ENCODE data around the gene OR2V2.

Gene OR2V2

GRCh38 chr5:181130832-181131496 is 16.4 kb upstream of the OR2V2 start, which contains the start of gene OR2V1:
OR2V1 (minus strand) TSS chr5:181131169; CDS start chr5:181125304, 5,865 bp downstream.
- TF ChIP-seq CTCF (conservative IDR thresholded peaks at IDR 0.05; ENCODE audit: low read length), result no peak
- no peak within 1 kb of the TSS for H3K4me3 ChIP-seq (ENCODE audit: low read length)
- DNase-seq (ENCODE audit: low read depth), result no peak

- no peak for TF ChIP-seq CTCF (conservative IDR thresholded peaks at IDR 0.05; ENCODE audit: low read length)
Observed at GRCh38 chr5:181131514-181131913, 15.9 kb upstream of the OR2V2 start.

GRCh38 chr5:181133083-181133482 is 14.3 kb upstream of the OR2V2 start:
- no peak for TF ChIP-seq CTCF (conservative IDR thresholded peaks at IDR 0.05; ENCODE audit: low read length)
- no peak overlapping the region for H3K4me3 ChIP-seq (ENCODE audit: low read length)
- no peak for DNase-seq (ENCODE audit: low read depth)

More at GRCh38 chr5:181131514-181131913, 15.9 kb upstream of the OR2V2 start:
- no peak for DNase-seq (ENCODE audit: low read depth)
- no peak overlapping the region for H3K4me3 ChIP-seq (ENCODE audit: low read length)

GRCh38 chr5:181133610-181134231 is 13.7 kb upstream of the OR2V2 start:
- no peak for TF ChIP-seq CTCF (conservative IDR thresholded peaks at IDR 0.05; ENCODE audit: low read length)
- DNase-seq (ENCODE audit: low read depth), result peak; percentile 70
- no peak overlapping the region for H3K4me3 ChIP-seq (ENCODE audit: low read length)

- no peak for DNase-seq (ENCODE audit: low read depth)
- no peak overlapping the region for H3K4me3 ChIP-seq (ENCODE audit: low read length)
- TF ChIP-seq CTCF (conservative IDR thresholded peaks at IDR 0.05; ENCODE audit: low read length), result no peak
Observed at GRCh38 chr5:181134259-181134658, 13.1 kb upstream of the OR2V2 start.

- no peak for DNase-seq (ENCODE audit: low read depth)
- H3K4me3 ChIP-seq (ENCODE audit: low read length), result no peak overlapping the region
- no peak for TF ChIP-seq CTCF (conservative IDR thresholded peaks at IDR 0.05; ENCODE audit: low read length)
Observed at GRCh38 chr5:181136361-181136955, 10.9 kb upstream of the OR2V2 start.

GRCh38 chr5:181138258-181138657 is 9.1 kb upstream of the OR2V2 start:
- TF ChIP-seq CTCF (conservative IDR thresholded peaks at IDR 0.05; ENCODE audit: low read length), result no peak
- no peak overlapping the region for H3K4me3 ChIP-seq (ENCODE audit: low read length)
- DNase-seq (ENCODE audit: low read depth), result no peak
